ENCODE data around the gene TFDP3.

DNA sequence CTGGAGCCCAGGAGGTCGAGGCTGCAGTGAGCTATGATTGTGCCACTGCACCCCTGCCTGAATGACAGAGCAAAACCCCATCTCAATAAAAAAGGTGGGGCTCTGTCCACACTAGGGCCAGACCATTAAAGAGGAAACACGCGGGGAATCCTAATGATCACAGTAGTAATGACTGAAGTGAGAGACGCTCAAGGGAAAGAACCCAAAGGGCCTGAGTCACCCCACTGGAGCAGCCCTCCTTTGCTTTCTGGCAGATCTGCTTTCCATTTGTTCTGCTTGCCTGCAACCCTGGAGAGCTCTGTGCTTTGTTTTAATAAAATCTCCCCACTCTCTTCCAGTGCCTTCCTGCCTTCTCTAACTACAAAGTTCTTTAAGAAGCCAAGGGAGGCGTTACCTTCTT lies 5.0 kb downstream of the TFDP3 start:
- TF ChIP-seq ZNF274 (CRISPR knock-in tag; IDR thresholded peaks at IDR 0.05) (no peak), BCL3 (CRISPR knock-in tag; IDR thresholded peaks at IDR 0.05) (no peak), TCF12 (IDR thresholded peaks at IDR 0.05) (no peak), TCF12 (CRISPR knock-in tag; IDR thresholded peaks at IDR 0.05) (no peak), NRL (CRISPR knock-in tag; IDR thresholded peaks at IDR 0.05; ENCODE audit: borderline replicate concordance) (no peak), ONECUT2 (CRISPR knock-in tag; IDR thresholded peaks at IDR 0.05) (no peak), E2F5 (CRISPR knock-in tag; conservative IDR thresholded peaks at IDR 0.05) (no peak), EP300 (IDR thresholded peaks at IDR 0.05; ENCODE audit: low read depth in 2 of 2, low read length in 2 of 2) (no peak), EP300 (CRISPR knock-in tag; IDR thresholded peaks at IDR 0.05; ENCODE audit: borderline replicate concordance) (no peak)
- TF ChIP-seq, protein P1, sequence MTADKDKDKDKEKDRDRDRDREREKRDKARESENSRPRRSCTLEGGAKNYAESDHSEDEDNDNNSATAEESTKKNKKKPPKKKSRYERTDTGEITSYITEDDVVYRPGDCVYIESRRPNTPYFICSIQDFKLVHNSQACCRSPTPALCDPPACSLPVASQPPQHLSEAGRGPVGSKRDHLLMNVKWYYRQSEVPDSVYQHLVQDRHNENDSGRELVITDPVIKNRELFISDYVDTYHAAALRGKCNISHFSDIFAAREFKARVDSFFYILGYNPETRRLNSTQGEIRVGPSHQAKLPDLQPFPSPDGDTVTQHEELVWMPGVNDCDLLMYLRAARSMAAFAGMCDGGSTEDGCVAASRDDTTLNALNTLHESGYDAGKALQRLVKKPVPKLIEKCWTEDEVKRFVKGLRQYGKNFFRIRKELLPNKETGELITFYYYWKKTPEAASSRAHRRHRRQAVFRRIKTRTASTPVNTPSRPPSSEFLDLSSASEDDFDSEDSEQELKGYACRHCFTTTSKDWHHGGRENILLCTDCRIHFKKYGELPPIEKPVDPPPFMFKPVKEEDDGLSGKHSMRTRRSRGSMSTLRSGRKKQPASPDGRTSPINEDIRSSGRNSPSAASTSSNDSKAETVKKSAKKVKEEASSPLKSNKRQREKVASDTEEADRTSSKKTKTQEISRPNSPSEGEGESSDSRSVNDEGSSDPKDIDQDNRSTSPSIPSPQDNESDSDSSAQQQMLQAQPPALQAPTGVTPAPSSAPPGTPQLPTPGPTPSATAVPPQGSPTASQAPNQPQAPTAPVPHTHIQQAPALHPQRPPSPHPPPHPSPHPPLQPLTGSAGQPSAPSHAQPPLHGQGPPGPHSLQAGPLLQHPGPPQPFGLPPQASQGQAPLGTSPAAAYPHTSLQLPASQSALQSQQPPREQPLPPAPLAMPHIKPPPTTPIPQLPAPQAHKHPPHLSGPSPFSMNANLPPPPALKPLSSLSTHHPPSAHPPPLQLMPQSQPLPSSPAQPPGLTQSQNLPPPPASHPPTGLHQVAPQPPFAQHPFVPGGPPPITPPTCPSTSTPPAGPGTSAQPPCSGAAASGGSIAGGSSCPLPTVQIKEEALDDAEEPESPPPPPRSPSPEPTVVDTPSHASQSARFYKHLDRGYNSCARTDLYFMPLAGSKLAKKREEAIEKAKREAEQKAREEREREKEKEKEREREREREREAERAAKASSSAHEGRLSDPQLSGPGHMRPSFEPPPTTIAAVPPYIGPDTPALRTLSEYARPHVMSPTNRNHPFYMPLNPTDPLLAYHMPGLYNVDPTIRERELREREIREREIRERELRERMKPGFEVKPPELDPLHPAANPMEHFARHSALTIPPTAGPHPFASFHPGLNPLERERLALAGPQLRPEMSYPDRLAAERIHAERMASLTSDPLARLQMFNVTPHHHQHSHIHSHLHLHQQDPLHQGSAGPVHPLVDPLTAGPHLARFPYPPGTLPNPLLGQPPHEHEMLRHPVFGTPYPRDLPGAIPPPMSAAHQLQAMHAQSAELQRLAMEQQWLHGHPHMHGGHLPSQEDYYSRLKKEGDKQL (CRISPR knock-in tag; IDR thresholded peaks at IDR 0.05; ENCODE audit: low read depth) = no peak
- TF ChIP-seq, protein P2, sequence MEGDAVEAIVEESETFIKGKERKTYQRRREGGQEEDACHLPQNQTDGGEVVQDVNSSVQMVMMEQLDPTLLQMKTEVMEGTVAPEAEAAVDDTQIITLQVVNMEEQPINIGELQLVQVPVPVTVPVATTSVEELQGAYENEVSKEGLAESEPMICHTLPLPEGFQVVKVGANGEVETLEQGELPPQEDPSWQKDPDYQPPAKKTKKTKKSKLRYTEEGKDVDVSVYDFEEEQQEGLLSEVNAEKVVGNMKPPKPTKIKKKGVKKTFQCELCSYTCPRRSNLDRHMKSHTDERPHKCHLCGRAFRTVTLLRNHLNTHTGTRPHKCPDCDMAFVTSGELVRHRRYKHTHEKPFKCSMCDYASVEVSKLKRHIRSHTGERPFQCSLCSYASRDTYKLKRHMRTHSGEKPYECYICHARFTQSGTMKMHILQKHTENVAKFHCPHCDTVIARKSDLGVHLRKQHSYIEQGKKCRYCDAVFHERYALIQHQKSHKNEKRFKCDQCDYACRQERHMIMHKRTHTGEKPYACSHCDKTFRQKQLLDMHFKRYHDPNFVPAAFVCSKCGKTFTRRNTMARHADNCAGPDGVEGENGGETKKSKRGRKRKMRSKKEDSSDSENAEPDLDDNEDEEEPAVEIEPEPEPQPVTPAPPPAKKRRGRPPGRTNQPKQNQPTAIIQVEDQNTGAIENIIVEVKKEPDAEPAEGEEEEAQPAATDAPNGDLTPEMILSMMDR (CRISPR knock-in tag; IDR thresholded peaks at IDR 0.05) = no peak
- TF ChIP-seq, protein P3, sequence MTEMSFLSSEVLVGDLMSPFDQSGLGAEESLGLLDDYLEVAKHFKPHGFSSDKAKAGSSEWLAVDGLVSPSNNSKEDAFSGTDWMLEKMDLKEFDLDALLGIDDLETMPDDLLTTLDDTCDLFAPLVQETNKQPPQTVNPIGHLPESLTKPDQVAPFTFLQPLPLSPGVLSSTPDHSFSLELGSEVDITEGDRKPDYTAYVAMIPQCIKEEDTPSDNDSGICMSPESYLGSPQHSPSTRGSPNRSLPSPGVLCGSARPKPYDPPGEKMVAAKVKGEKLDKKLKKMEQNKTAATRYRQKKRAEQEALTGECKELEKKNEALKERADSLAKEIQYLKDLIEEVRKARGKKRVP (CRISPR knock-in tag; IDR thresholded peaks at IDR 0.05) = no peak

Measured in HepG2 (cell line).